Breast epithelium (tissue), 3 donors: ENCODE measurements around the gene HTR3B.

Experiments
- POLR2A ChIP-seq: fragments of 450-650 bp; IDR thresholded peaks from one replicate; pipeline ENCODE4 v1.6.1; 2016; ENCODE audit warnings: antibody characterized with exemption, mild to moderate bottlenecking, moderate library complexity
- POLR2AphosphoS5 ChIP-seq, 3 donors: sonication (generic); formaldehyde crosslinking; IDR thresholded peaks; one replicate each; pipeline ENCODE4 v1.6.1; 2017; ENCODE audit warnings: antibody characterized with exemption in 3 of 3
- TF ChIP-seq, protein P1 (sequence below), 3 donors: fragments of 450-650 bp; IDR thresholded peaks; one replicate each; pipeline ENCODE4 v1.5.1; 2016 to 2017; ENCODE audit warnings: antibody characterized with exemption in 3 of 3, mild to moderate bottlenecking in 3 of 3, moderate library complexity in 3 of 3

DNA sequence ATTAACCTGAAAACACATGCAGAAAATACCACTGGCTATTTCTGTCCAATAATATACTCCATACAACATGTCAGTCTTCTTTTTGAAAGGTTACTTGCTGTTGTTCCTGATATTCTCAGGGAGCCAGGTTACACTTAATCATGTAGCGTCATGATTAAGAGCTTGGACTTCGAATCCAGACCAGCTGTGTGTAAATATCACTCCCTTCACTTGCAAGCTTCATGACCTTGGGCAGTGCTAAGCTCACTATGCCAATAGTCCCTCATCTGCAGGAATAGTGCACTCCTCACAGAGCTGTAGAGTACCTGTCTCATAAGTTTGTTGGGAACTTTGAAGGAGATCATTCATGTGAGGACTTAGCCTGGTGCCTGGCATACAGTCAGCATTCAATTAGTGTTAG, 1.9 kb downstream of the HTR3B start:
- TF ChIP-seq, protein P1, sequence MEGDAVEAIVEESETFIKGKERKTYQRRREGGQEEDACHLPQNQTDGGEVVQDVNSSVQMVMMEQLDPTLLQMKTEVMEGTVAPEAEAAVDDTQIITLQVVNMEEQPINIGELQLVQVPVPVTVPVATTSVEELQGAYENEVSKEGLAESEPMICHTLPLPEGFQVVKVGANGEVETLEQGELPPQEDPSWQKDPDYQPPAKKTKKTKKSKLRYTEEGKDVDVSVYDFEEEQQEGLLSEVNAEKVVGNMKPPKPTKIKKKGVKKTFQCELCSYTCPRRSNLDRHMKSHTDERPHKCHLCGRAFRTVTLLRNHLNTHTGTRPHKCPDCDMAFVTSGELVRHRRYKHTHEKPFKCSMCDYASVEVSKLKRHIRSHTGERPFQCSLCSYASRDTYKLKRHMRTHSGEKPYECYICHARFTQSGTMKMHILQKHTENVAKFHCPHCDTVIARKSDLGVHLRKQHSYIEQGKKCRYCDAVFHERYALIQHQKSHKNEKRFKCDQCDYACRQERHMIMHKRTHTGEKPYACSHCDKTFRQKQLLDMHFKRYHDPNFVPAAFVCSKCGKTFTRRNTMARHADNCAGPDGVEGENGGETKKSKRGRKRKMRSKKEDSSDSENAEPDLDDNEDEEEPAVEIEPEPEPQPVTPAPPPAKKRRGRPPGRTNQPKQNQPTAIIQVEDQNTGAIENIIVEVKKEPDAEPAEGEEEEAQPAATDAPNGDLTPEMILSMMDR (IDR thresholded peaks at IDR 0.05), result no peak
- no peak for TF ChIP-seq POLR2AphosphoS5 (IDR thresholded peaks at IDR 0.05)
- TF ChIP-seq POLR2A, result no peak
